HEK293 (cell line): ENCODE results near the gene SEMA4B.

Source experiments
- CTCF ChIA-PET: fragments of 350-600 bp; formaldehyde crosslinking; extraction: SDS; loops from one replicate; lab custom pipeline; 2021; ENCODE audit warnings: antibody characterized with exemption; lab: Yijun Ruan, JAX
- POLR2A ChIA-PET: fragments of 300-600 bp; formaldehyde crosslinking; extraction: SDS; loops from one replicate; lab custom pipeline; 2020; ENCODE audit warnings: antibody characterized with exemption, inconsistent platforms; lab: Yijun Ruan, JAX
- H3K27ac ChIP-seq: fragments of 200-500 bp; sonication (Bioruptor generic); 2 replicates; pipeline ENCODE4 v1.5.1; 2014; ENCODE audit warnings: low read depth, low read length, control low read depth, inconsistent platforms; ENCODE audit errors: extremely low read depth
- H3K36me3 ChIP-seq, 2 experiments: fragments of 200-500 bp in 1 of 2; sonication (Bioruptor generic) in 1 of 2; 1 replicate in 1 of 2; 2 replicates in 1 of 2; pipeline ENCODE4 v1.5.1; 2014 to 2017; ENCODE audit warnings: inconsistent platforms in 2 of 2, low read length in 2 of 2; ENCODE audit not compliant: control insufficient read depth in 2 of 2, insufficient read depth in 1 of 2
- H3K4me1 ChIP-seq: fragments of 200-500 bp; sonication (Bioruptor generic); 2 replicates; pipeline ENCODE4 v1.5.1; 2014; ENCODE audit warnings: mild to moderate bottlenecking, low read length, inconsistent platforms; ENCODE audit not compliant: control insufficient read depth, insufficient read depth
- H3K4me3 ChIP-seq: 2 replicates; pipeline ENCODE4 v1.5.1; 2011; ENCODE audit warnings: low read depth, mild to moderate bottlenecking, control low read depth, low read length, moderate library complexity
- H3K9me3 ChIP-seq: fragments of 200-500 bp; sonication (Bioruptor generic); 2 replicates; pipeline ENCODE4 v1.5.1; 2014; ENCODE audit warnings: low read depth, low read length, inconsistent platforms; ENCODE audit not compliant: control insufficient read depth, insufficient read depth
- AEBP2 ChIP-seq: fragments of 450-650 bp; formaldehyde crosslinking; IDR thresholded peaks from 2 replicates; pipeline ENCODE4 v1.5.1; 2016; ENCODE audit warnings: missing biosample characterization, missing genetic modification characterization, borderline replicate concordance
- GLI2 ChIP-seq: fragments of 450-650 bp; formaldehyde crosslinking; IDR thresholded peaks from 2 replicates; pipeline ENCODE4; 2017; ENCODE audit warnings: missing biosample characterization, missing genetic modification characterization, low read depth, borderline replicate concordance
- IKZF3 ChIP-seq: fragments of 450-650 bp; IDR thresholded peaks from 2 replicates; pipeline ENCODE4 v1.5.0; 2018; ENCODE audit warnings: missing biosample characterization, mild to moderate bottlenecking, missing genetic modification characterization, moderate library complexity
- KLF1 ChIP-seq: fragments of 450-650 bp; formaldehyde crosslinking; IDR thresholded peaks from 2 replicates; pipeline ENCODE4 v1.5.1; 2016; ENCODE audit warnings: missing biosample characterization, missing genetic modification characterization
- OSR2 ChIP-seq: fragments of 450-650 bp; formaldehyde crosslinking; IDR thresholded peaks from 2 replicates; pipeline ENCODE4 v1.5.1; 2016; ENCODE audit warnings: missing biosample characterization, missing genetic modification characterization
- PRDM4 ChIP-seq: fragments of 450-650 bp; formaldehyde crosslinking; IDR thresholded peaks from 2 replicates; pipeline ENCODE4 v1.5.1; 2017; ENCODE audit warnings: missing biosample characterization, missing genetic modification characterization
- SP2 ChIP-seq: fragments of 450-650 bp; formaldehyde crosslinking; IDR thresholded peaks from 2 replicates; pipeline ENCODE4 v1.5.1; 2016; ENCODE audit warnings: missing biosample characterization, missing genetic modification characterization
- ZBTB11 ChIP-seq: fragments of 450-650 bp; formaldehyde crosslinking; conservative IDR thresholded peaks from 2 replicates; pipeline ENCODE4 v1.5.1; 2016; ENCODE audit warnings: low read depth, missing biosample characterization, missing genetic modification characterization
- ZNF18 ChIP-seq: fragments of 450-650 bp; formaldehyde crosslinking; IDR thresholded peaks from 2 replicates; pipeline ENCODE4 v1.5.1; 2016; ENCODE audit warnings: missing biosample characterization, missing genetic modification characterization
- ZNF354C ChIP-seq: fragments of 450-650 bp; formaldehyde crosslinking; IDR thresholded peaks from 2 replicates; pipeline ENCODE4 v1.5.1; 2016; ENCODE audit warnings: missing biosample characterization, missing genetic modification characterization, low read depth, borderline replicate concordance
- ZNF510 ChIP-seq: fragments of 450-650 bp; formaldehyde crosslinking; IDR thresholded peaks from 2 replicates; pipeline ENCODE4 v1.5.1; 2018; ENCODE audit warnings: mild to moderate bottlenecking, missing genetic modification characterization, missing biosample characterization; ENCODE audit not compliant: insufficient replicate concordance
- ZNF600 ChIP-seq: fragments of 450-650 bp; formaldehyde crosslinking; IDR thresholded peaks from 2 replicates; pipeline ENCODE4 v1.5.1; 2016; ENCODE audit warnings: missing biosample characterization, missing genetic modification characterization
- ZNF629 ChIP-seq: fragments of 450-650 bp; formaldehyde crosslinking; IDR thresholded peaks from 2 replicates; pipeline ENCODE4 v1.5.1; 2017; ENCODE audit warnings: missing biosample characterization, missing genetic modification characterization
- ZNF747 ChIP-seq: fragments of 450-650 bp; formaldehyde crosslinking; IDR thresholded peaks from 2 replicates; pipeline ENCODE4 v1.5.1; 2016; ENCODE audit warnings: missing biosample characterization, missing genetic modification characterization
- ZNF837 ChIP-seq: fragments of 450-650 bp; formaldehyde crosslinking; IDR thresholded peaks from 2 replicates; pipeline ENCODE4 v1.5.1; 2016; ENCODE audit warnings: missing biosample characterization, missing genetic modification characterization
- ZSCAN23 ChIP-seq: fragments of 450-650 bp; formaldehyde crosslinking; IDR thresholded peaks from 2 replicates; pipeline ENCODE4 v1.5.1; 2016; ENCODE audit warnings: missing biosample characterization, missing genetic modification characterization
- ZSCAN5A ChIP-seq: fragments of 450-650 bp; formaldehyde crosslinking; IDR thresholded peaks from 2 replicates; pipeline ENCODE4 v1.5.1; 2016; ENCODE audit warnings: missing biosample characterization, missing genetic modification characterization

SEMA4B gene

GRCh38 chr15:90241343-90242192, 40.4 kb downstream of the SEMA4B start:
- Histone ChIP-seq H3K9me3 (no peaks in the 10 kb centered on the region), H3K4me1 (no peaks in the 10 kb centered on the region), H3K27ac (no peak overlapping the region), H3K36me3 (peaks cover 14 to 22% of the 10 kb centered on the region in 2 experiments; a peak in 2 of 3 replicates), H3K4me3 (no peak overlapping the region)
- ChIA-PET CTCF (interaction anchor here (0.9 kb wide), 1 partner anchor 59 kb away, joined by 3 read pairs; no protein-coding TSS in a partner anchor), POLR2A (interaction anchor here (0.6 kb wide), 1 partner anchor 343 kb away, joined by 3 read pairs; no protein-coding TSS in a partner anchor)
- TF ChIP-seq ZSCAN5A (tag by site-specific recombination) (no peak), OSR2 (tag by site-specific recombination) (no peak), SP2 (tag by site-specific recombination) (no peak)

GRCh38 chr15:90243943-90244639, 43.0 kb downstream of the SEMA4B start:
- Histone ChIP-seq H3K36me3 (peaks cover 0 to 7% of the 10 kb centered on the region in 2 experiments; a peak in 2 of 3 replicates), H3K27ac (no peak overlapping the region), H3K9me3 (no peaks in the 10 kb centered on the region), H3K4me1 (no peaks in the 10 kb centered on the region; the same call in 1 of the 2 replicates), H3K4me3 (no peak overlapping the region)
- ChIA-PET CTCF (interaction anchor here (0.6 kb wide), 1 partner anchor 115 kb away, joined by 3 read pairs; no protein-coding TSS in a partner anchor), POLR2A (interaction anchor here (0.5 to 1.8 kb wide), 4 partner anchors 10 to 691 kb away, joined by 3 to 9 read pairs (median 4); partner anchors contain the start of genes CIB1, GDPGP1 and UNC45A)
- no peak for TF ChIP-seq PRDM4
- no peak for TF ChIP-seq KLF1 (tag by site-specific recombination)
- no peak for TF ChIP-seq ZBTB11 (tag by site-specific recombination)
- no peak for TF ChIP-seq ZNF837 (tag by site-specific recombination)
- no peak for TF ChIP-seq ZSCAN23
- TF ChIP-seq ZNF747 = no peak
- no peak for TF ChIP-seq ZNF354C
- no peak for TF ChIP-seq AEBP2 (tag by site-specific recombination)
- no peak for TF ChIP-seq OSR2 (tag by site-specific recombination)
- TF ChIP-seq ZNF510 (tag by site-specific recombination) = no peak
- TF ChIP-seq GLI2 (tag by site-specific recombination) = no peak
- no peak for TF ChIP-seq ZNF18 (tag by site-specific recombination)
- no peak for TF ChIP-seq ZNF600 (tag by site-specific recombination)
- no peak for TF ChIP-seq ZNF629 (tag by site-specific recombination)
- no peak for TF ChIP-seq IKZF3 (tag by site-specific recombination)
